SU-DHL-6 (cell line): Measurements from ENCODE around the gene SULT1A1.
"Not testable (repeated sequence)": the region's sequence is repeated elsewhere in the genome, so short reads cannot be mapped to it uniquely, and the experiment has no call there.

Experiments used
- CTCF ChIP-seq: fragments of 200-600 bp; sonication (generic); IDR thresholded peaks from one replicate; pipeline ENCODE4 v1.5.1; 2017; ENCODE audit warnings: antibody characterized with exemption, mild to moderate bottlenecking, low read length, moderate library complexity; ENCODE audit not compliant: insufficient read depth, poor library complexity, severe bottlenecking
- EZH2phosphoT487 ChIP-seq: fragments of 200-600 bp; sonication (generic), shearing (Covaris generic); conservative IDR thresholded peaks from 2 replicates; pipeline ENCODE4 v1.6.1; 2018; ENCODE audit warnings: mild to moderate bottlenecking, antibody characterized with exemption, low read length, moderate library complexity, mixed read lengths

GRCh38 chr16:28622532-28623171 lies 12.8 kb upstream of the SULT1A1 start:
- TF ChIP-seq EZH2phosphoT487, CTCF: not testable (repeated sequence)
